Kidney capillary endothelial cell (primary cell): Measurements from ENCODE around the gene USO1.
A peak's percentile ranks its signal among the peaks of the same experiment; 100 is the strongest.
"Not testable (repeated sequence)": the region's sequence is repeated elsewhere in the genome, so short reads cannot be mapped to it uniquely, and the experiment has no call there.

Experiments used
- DNase-seq: peaks from one replicate; pipeline ENCODE4 v3.0.0-alpha.2; 2018; ENCODE audit warnings: low spot score

Gene USO1, protein sequence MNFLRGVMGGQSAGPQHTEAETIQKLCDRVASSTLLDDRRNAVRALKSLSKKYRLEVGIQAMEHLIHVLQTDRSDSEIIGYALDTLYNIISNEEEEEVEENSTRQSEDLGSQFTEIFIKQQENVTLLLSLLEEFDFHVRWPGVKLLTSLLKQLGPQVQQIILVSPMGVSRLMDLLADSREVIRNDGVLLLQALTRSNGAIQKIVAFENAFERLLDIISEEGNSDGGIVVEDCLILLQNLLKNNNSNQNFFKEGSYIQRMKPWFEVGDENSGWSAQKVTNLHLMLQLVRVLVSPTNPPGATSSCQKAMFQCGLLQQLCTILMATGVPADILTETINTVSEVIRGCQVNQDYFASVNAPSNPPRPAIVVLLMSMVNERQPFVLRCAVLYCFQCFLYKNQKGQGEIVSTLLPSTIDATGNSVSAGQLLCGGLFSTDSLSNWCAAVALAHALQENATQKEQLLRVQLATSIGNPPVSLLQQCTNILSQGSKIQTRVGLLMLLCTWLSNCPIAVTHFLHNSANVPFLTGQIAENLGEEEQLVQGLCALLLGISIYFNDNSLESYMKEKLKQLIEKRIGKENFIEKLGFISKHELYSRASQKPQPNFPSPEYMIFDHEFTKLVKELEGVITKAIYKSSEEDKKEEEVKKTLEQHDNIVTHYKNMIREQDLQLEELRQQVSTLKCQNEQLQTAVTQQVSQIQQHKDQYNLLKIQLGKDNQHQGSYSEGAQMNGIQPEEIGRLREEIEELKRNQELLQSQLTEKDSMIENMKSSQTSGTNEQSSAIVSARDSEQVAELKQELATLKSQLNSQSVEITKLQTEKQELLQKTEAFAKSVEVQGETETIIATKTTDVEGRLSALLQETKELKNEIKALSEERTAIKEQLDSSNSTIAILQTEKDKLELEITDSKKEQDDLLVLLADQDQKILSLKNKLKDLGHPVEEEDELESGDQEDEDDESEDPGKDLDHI

DNA sequence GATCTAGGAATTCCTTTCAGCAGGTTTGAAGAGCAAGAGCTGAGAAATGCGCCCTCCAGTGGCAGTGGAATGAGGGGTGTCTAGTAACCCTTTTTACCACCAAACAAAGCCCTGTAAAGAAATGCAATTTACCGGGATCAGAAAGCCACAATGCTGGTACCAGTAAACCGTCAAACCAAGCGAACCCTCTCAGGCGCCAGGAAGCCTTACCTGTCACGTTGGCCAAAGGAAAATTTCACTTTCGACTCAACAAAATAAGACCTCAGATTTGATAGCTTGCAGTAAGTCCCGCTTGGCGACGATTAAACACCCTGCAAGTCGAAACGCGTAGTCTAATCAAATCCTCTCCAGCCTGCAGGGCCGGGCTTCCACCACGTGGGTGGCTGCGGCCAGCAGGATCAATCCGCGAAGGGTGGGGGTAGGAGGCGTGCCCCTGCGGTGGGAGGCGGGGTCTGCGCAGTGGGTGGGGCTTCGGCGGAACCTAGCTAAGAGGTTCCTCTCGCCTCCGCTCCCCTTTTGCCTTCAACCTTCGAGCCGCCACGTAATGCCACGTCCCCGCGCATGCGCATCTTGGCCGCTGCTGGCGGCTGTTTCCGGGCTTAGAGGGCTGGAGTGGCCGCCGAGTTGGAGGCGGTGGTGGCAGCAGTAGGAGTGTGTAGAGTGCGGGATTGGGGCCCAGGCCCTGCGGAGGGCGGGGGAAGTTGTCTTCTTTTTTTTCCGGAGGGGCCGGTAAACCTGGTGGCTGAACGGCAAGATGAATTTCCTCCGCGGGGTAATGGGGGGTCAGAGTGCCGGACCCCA is at the start of gene USO1:
USO1 (plus strand) TSS at position 512 of the 801 bp plus-strand sequence; CDS start at position 755, 243 bp downstream.
- peak; percentile 99 for DNase-seq

DNA sequence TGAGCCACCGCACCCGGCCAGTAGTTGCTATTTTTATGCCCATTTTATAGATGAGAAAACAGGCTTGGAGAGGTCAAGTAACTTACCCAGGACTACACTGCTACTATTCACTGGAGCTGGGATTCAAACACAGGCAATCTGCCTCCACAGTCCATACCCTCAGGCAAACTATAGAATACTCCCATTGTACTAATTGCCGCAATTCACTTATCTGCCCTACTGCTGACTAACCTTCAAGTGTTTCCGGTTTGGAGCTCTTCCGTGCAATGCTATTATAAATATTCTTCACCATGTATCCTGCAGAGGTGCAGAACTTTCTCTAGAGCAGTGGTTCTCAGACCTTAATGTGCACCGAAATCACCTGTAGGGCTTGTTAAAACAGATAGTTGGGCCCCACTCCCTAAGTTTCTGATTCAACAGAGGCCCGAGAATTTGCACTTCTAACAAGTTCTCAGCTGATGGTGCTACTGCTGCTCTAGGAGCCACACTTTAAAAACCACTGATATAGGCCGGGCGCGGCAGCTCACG is 49.3 kb upstream of the USO1 start:
- no peak for DNase-seq

DNA sequence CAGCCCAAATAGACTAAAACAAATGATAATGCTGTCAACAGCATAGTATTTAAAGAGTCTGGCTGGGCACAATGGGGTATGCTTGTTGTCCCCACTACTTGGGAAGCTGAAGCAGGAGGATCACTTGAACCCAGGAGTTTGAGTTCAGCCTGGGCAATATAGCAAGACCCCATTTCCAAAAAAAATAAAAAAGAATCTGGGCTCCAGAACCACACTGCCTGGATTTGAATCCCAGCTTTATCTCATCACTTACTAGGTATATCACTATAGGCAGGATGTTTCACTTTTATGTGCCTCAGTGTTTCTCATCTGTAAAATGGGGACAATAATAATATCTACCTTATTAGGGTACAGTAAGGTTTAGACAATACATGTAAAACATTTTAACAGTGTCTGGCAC is 45.9 kb upstream of the USO1 start:
- DNase-seq: no peak

DNA sequence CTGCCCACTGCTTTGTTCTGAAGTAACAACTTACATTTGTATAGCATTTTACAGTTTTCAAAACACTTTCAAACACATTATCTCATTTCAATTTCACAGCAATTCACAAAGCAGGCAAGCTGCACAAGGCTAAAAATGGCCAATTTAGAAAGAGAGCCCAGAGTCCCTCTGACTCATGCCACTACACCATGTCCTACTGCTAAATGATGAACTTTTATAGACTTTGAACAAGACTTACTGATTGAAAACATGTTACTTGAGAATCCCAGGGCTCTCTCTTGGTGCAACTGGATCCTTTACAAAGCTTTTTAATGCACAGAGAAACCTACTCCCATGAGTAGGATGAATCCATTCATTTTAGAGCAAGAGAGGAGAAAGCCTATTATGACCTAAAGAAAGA is 45.4 kb upstream of the USO1 start:
- no peak for DNase-seq

DNA sequence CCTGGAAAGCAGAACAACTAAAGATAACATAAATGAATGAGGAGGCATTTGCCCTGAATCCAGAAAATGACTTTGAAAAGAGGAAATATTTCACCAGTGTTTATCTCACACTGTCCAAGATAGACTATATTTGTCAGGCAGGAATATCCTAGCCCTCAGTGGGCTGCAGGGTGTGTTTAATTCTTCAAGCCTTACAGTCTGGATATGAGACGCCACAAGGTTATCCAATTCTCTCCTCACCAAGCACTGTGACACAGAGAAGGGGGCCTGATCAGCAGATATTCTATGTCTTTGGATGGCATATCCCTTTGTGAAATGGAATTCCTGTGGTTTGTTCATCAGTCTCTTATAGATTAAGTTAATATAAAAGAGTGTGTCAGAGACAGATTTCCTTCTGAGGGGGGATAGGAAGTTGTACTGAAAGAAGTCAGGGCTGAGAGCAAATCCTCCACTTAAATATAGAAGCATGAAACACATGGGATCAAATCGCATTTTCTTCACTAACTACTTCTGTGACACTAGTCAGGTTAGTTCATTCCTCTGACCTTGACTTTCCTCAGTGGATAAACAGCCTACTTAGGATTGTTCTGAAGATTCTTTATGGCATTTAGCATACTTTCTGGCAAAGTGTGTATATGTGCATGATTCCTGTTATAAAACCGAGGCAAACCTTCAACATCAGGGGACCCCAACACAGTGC is 44.4 kb upstream of the USO1 start:
- no peak for DNase-seq

DNA sequence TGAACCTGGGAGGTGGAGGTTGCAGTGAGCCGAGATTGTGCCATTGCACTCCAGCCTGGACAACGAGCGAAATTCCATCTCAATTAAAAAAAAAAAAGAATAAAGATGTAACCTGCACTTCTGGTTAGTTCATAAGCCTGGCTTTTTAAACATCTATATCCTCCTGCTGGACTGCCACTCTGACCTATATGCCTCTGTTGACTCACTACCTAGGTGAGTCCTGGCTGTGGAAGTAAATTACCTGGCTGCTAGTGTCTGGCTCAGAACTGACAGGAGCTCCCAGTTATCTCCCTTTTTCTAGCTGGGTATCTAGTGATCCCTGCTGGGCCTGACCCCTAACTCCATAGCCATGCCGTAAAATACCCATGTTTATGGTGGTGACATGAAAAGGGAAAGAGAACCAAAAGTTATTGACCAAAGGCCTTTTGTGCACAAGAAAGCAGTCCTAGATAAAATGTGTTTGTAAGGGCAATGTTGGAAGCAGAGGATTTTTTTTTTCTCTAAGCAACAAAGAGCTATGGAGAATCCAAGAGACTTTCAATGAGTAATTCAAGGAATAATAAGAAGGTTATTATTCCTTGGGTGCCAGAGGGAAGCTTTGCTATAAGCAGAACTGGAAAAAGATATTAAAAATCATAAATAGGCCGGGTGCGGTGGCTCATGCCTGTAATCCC is 40.8 kb upstream of the USO1 start:
- no peak for DNase-seq

DNA sequence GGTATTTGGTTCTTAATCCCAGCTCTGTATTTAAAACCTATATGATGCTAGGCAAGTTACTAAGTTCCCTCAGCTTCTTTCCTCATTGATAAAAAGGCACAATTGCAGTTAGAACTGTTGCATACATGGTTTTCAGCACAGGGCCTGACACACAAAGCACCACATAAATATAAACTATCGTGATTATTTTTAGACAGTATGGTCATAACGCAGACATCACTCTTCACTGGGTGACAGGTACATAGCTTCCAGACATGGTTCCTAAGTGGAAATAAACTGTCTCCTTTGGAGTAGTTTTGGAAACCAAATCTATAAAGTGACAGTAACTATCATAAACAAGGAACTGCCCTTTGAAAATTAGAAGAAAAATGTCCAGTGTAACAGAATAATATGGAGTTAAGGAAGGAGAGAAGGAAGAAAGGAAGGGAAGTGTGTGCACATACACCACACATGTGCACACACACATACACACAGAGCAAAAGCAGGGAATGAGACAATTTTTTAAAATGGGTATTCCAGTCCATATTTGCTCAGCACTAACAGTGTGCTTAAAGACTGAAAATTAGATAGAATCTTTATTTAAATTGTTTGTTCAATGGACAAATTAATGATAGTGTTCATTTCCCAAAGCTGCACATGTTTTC is 38.7 kb upstream of the USO1 start:
- no peak for DNase-seq

DNA sequence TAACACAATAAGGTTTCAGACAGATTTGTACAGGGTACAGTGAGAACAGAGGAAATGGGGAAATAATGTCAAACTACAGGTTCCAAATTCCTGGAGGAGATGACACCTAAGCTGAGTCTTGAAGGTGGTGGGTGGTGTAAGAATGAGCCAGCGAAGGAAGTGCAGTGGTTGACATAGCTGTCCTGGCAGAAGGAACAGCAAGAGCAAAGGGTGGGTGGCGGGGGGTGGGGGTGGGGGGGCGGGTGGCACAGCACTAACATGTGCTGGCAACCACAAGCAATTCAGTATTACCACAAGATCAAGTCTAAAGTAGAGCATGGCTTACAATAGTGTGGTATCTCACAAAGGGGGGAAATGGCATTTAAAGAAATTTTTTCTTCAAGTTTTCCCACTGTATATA is 38.0 kb upstream of the USO1 start:
- DNase-seq: no peak

DNA sequence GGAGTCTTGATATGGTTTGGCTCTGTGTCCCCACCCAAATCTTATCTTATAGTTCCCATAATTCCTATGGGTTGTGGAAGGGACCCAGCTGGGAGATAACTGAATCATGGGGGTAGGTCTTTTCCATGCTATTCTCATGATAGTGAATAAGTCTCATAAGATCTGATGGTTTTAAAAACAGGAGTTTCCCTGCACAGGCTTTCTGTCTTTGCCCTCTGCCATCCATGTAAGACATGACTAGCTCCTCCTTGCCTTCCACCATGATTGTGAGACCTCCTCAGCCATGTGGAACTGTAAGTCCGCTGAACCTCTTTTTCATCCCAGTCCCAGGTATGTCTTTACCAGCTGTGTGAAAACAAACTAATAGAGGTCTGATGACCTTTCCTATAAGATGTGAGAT is 37.3 kb upstream of the USO1 start:
- DNase-seq: not testable (repeated sequence)

DNA sequence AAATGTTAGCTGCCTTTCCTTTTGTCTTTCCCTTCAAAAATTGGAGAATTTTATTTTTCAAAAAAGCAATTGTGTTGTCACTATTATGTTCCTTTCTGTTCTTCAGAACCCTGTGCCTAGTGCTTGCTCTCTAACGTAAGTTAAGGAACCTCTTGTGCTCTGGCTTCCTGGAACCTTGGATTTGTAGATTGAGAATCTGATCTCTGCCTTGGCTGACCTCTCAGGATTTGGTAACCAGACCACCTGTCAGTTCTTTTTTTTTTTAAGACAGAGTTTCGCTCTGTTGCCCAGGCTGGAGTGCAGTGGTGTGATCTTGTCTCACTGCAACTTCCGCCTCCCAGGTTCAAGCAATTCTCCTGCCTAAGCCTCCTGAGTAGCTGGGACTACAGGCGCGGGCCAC is 32.3 kb upstream of the USO1 start:
- not testable (repeated sequence) for DNase-seq

DNA sequence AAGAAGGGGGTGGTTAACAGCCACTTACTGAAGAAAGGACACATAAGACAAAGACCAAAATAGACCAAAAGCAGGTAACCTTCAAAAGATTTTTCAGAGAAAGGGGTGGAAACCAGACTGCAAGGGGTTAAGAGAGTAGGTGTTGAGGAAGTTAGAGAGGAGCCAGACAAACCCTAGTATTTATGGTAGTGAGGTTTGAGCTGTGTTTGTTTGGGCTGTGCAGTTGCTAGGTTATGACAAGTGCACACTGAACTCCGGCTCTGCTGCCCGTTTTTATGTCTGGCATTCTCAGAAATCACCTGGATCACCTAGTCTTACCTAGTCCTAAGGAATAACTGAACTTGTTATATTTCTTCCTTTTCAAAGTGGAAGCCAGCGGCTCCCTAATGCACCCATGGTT is 28.3 kb upstream of the USO1 start:
- DNase-seq: no peak

DNA sequence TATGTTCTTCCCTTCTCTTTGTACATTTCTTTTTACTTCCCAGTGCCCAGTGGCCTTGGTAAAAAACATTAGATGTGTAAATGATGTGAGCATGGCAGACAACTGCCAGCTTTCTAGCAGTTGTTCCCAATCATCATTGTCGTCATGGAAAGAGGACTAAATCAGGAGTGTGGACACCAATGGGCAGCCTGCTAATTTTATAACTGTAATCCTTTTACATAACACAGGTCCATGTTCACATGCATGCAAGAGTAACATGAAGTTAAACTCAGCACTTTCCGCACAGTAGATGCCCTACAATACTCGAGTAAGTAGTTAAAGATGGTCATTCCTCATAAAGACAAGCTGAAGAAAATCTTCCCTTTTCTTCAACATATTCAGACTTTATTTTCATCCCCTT is 27.8 kb upstream of the USO1 start:
- no peak for DNase-seq

DNA sequence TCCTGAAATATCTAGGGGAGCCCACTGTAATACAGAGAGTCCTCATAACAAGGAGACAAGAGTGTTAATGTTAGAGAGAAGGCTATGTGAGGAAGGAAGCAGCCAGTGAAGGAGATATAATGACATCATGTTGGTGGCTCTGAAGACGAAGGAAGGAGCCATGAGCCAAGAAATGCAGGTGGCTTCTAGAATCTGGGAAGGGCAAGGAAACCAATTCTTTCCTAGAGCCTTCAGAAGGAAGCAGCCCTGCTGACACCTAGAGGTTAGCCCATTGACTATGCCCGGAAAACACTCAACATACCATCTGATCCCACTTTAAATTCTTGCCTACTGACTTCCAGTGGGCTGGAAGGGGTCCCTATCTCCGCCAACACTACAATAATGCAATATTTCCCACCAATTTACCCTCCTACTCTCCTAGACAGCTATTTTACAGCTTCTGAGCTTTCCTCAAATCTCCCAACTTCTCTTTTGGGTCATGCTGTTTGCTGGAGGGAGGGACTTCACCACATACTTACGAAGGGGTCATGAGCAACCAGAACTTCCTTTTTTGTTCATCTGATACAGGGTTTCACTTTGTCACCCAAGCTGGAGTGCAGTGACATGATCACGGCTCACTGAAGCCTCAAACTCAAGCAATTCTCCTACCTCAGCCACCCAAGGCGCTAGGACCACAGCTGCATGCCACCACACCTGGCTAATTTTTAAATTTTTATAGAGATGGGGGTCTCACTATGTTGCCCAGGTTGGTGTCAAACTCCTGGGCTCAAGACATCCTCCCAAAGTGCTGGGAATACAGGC is 26.0 kb upstream of the USO1 start:
- no peak for DNase-seq

DNA sequence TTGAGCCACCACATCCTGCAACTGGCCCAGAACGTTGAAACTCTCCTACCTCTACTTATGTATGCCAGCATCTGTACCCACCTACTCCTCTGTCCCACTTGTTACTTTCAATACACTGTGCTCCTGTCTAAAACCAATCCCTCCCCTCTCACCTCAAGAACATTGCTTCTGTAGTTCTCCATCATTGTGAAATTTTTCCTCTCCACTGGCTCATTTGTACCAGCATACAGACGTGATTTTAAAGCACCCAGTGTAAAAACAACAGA is 25.5 kb upstream of the USO1 start:
- DNase-seq: no peak

DNA sequence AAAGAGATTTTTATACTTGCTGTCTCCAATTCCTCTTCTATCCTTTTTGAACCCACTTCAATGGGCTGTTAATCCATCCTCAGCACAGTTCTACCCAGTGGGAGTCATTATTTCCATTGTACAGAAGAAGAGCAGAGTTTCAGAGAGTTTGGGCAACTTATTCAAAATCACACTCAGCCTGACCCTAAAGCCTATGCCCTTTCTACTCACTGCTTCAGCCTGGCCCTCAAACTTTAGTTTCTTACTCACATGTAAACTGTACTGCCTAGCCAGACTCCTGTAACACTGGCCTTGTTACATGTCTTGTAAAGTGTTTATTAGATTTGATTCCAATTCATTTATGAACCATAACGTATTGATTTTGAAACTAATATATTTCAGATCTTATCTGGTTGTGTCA is 25.1 kb upstream of the USO1 start:
- DNase-seq: no peak

DNA sequence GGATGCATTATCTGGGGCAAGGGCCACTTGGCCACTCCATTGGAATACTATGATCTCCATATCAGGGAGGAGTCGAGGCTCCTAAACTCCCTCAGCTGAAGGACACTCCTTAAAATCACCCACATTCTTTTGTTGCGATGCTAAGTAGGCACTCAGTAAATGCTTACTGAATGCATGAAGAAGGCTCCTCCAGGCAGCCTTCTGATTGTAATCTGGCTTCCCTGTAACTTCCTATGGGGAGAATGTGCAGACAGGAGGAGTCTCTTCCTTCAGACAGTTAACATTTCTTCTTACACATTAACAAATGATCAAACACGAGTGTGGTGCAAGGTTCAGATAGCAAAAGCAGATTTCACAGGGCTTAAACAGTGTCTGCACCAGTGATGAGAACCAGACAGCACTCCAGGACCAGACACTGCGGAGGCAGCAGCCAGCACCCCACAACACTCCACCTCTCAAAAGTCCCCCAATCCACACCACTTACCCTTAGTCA is 21.4 kb upstream of the USO1 start:
- no peak for DNase-seq

DNA sequence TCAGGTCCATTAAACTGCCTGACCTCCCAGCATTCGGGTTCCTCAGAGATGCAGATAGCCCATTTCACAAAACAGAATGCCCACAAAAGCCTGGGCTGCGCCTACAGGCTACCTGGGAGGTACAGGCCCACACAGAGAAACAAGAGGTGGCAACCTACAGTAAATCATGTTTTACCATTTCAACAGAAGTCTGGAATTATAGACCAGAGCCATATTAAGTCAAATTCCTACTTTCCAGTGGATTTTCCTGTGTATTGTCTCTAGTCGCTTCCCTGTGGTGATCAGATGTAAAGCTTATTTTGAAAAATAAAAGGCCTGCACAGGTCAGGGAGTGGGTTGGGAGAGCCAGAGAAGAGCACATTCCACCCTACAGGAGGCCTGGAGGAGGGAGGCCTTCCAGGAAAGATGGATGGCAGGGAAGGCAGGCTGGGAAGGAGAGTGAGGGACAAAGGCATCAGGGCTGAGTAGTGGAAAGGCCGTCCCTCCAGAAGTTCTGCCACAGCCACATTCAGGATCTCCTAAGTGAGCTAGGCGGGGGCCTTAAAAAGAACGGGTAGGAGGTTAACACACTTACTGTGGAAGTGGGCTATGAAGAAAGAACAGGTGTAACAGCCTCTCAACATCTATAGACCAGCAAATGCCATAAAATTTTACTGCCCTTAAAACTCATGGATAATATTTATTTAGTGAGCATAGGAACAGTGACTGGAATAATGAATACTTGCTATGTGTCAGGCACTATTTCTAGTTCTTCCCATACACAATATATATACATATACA is 19.0 kb upstream of the USO1 start:
- DNase-seq: no peak

DNA sequence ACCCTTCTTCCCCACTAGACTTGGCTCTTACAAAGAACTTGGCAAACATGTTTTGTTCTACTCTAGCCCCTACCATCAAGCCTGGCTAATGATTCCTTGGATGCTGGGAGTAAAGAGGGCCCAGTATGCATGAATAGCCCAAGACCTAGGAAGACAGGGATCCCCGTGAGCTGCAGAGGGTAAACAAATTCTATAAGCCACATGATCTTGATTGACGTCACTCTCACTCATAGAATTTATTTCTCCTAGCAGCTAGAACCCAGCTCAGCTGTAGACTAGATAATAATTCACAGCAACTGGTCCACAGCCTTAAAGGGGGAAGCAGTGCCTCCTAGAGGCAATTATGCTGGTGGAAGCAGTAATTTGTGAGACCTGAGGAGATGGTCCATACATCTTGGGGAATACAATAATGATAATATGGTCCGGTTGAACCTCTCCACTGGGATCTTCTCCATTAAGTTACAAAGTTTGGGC is 16.1 kb upstream of the USO1 start:
- no peak for DNase-seq

DNA sequence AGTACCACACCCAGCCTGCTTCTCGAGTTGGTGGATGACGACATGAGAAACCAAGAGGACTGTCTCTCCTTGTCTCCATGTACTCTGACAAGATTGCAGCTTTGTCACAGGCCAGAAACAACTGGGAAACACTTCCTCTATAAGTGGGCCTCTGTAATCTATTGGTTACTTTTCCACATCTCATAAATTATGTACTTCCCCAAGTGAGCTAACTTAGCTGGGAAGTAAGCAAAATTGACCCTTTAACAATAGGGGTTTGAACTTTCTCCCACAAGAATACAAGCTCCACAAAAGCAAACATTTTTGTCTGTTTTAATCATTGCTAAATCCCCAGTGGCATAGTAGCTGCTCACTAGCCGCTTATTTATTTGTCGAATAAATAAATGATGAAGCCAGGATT is 14.1 kb upstream of the USO1 start:
- DNase-seq: no peak
